ENCODE results near the gene MCM6.
"Not testable (repeated sequence)": the region's sequence is repeated elsewhere in the genome, so short reads cannot be mapped to it uniquely, and the experiment has no call there.

Gene MCM6

DNA sequence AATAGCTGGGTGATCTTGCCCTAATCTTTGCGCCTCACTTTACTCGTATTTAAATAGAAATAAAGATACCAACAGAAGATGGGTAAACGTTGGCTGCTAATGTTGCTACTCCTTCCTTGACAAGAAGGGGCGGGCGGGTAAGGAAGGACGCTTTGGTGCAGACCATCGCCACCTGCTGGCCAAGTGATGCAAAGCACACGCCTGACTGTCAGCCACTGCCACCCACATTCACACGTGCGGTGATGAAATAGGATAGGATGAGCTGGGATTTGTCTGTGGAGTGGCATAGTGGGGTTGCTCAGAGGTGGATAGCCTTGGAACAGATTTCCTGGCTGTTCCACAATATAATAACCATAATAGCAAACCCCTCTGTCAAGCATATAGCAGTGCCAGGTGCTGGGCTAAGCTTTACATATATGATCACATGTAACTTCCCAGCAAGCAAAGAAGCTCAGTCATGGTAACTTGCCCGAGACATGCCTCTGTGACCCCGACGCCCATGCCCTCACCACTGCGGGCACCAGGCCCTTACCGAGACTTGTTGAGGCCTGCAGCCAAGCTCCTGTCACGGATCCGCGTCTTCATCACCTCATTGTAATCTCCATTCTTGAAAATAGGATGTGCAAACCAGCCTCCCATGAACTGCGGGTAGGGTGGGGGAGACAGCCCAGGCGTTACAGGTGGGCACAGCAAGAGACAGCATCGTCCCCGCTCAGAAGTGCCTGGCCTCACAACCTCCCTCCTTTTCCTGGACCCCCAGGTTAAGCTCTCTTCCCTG lies 78.6 kb downstream of the MCM6 start:
- no peaks in the 10 kb centered on the region for H3K27me3 Mint-ChIP-seq
- no peak overlapping the region for H3K27ac Mint-ChIP-seq
- DNase-seq (ENCODE audit: low spot score in 2 of 2) (peak; percentile 63 to 74), ATAC-seq (ENCODE audit: low read depth) (peak; percentile 78)
- H3K9me3 Mint-ChIP-seq = no peaks in the 10 kb centered on the region
- peaks cover 10% of the 10 kb centered on the region for H3K4me1 Mint-ChIP-seq
- H3K36me3 Mint-ChIP-seq = peaks cover 1% of the 10 kb centered on the region
- H3K4me3 Mint-ChIP-seq = no peak overlapping the region

DNA sequence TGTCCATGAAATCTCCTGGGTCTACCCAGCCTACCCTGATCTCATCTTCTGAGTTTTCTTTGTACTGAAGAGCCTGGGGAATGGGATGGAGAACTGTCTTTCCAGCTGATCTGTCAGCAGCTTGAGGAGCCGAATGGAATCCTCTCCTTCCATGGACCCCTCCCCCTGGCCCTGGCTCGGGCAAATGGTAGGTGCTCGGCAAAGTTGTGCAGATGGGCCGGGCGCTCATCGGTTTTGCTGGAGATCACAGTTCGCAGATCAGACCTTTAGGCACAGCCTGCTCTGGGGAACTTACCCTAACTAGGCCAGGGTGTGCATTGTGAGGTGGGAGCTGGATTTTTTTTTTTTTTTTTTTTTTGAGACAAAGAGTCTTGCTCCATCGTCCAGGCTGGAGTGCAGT lies 79.6 kb downstream of the MCM6 start:
- Mint-ChIP-seq H3K4me1 (peaks cover 10% of the 10 kb centered on the region), H3K9me3 (no peaks in the 10 kb centered on the region), H3K27ac (peak overlapping the region; percentile 22), H3K36me3 (no peaks in the 10 kb centered on the region), H3K4me3 (no peak overlapping the region), H3K27me3 (no peaks in the 10 kb centered on the region)
- ATAC-seq (ENCODE audit: low read depth) (no peak), DNase-seq (ENCODE audit: low spot score in 2 of 2) (no peak)

DNA sequence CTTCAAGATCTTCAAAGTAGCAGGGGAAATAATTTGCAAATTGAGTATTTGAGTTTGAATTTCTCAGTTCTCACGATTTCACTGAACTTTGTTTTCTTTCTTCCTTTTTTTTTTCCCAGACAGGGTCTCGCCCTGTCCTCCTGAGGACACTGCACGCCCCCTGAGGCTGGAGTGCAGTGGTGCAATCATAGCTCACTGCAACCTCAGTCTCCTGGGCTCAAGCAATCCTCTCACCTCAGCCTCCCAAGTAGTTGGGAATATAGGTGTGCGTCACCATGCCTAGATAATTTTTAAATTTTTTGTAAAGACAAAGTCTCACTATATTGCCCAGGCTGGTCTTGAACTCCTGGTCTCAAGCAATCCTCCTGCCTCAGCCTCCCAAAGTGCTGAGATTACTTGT lies 80.6 kb downstream of the MCM6 start:
- not testable (repeated sequence) for ATAC-seq (ENCODE audit: low read depth); H3K4me3 Mint-ChIP-seq; H3K27me3 Mint-ChIP-seq; H3K9me3 Mint-ChIP-seq; H3K36me3 Mint-ChIP-seq; DNase-seq (ENCODE audit: low spot score in 2 of 2)
- H3K27ac Mint-ChIP-seq = peak overlapping the region; percentile 36
- H3K4me1 Mint-ChIP-seq = peaks cover 10% of the 10 kb centered on the region

DNA sequence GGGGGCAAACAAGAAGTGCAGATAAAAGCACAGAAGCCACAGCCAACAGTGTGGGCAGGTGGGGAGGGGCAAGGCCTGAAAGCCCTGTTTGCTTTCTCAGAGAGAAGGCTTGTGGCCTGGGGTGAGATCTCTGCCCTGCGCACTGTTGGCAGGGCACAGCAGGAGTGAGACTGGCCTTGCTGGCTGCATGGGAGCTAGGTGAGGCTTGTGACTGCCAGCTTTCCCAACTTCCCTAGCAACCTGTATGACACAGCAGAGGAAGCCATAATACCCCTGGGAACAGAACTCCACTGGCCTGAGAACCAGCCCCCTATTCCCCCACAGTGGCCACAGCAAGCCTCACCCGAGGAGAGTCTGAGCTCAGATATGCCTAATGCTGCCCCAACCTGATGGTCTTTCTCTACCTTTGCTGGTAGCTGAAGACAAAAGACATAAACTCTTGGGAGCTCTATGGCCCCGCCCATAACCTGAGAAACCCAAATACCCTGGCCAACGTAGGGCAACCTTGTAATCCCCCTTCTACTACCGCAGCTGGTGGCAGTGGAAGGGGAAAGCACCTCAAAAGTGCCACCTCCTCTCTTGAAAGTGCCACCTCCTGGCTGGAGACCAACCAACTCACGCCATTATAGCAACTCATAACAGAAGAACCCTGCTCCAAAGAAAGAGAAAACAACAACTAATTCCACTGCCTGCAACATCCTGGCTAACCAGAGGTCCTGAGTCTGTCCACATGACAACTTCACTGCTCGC lies 83.7 kb downstream of the MCM6 start:
- Mint-ChIP-seq H3K36me3 (no peaks in the 10 kb centered on the region), H3K4me3 (no peak overlapping the region), H3K27ac (no peak overlapping the region), H3K9me3 (no peaks in the 10 kb centered on the region), H3K27me3 (no peaks in the 10 kb centered on the region), H3K4me1 (peaks cover 10% of the 10 kb centered on the region)
- peak; percentile 64 for ATAC-seq (ENCODE audit: low read depth)
- peak in 1 of 2 donors; percentile 5 for DNase-seq (ENCODE audit: low spot score in 2 of 2)

DNA sequence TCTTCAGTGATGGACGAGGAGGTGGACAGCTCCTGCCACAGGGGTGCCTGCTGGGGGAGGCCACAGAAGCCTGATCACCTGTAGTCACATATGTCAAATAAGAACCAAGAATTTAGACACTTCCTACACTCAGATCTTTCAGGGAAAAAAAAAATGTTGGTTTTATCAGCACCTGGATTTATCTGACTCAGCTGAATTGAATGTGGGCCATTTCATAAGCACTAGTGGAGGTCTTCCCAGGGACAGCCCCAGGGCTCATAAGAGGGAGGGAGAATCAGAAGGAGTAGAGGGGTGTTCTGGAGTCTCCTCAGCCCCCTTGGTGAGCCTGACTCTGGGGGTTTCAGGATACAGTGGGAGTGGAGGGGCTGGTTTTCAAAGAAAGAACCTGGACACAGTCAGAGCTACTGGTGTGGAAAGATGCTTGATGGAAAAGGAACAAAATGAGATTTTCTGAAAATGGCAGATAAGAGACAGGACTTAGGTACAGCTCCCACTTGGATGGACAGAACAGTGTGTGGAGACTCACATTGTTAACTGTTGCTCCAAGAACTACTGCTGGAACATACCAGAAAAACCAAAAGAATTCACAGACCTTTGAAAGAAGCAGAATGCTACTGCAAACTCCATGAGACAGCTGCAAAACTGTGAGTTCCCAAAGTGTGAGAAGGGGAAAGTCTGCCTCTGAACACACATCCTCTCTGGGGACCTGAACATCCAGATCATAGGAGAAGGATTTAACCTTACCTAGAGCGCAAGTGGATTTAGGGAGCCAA lies 84.6 kb downstream of the MCM6 start:
- DNase-seq (ENCODE audit: low spot score in 2 of 2) (no peak), ATAC-seq (ENCODE audit: low read depth) (no peak)
- Mint-ChIP-seq H3K9me3 (no peaks in the 10 kb centered on the region), H3K27ac (peak overlapping the region; percentile 9), H3K4me1 (peaks cover 8% of the 10 kb centered on the region), H3K4me3 (no peak overlapping the region), H3K36me3 (peaks cover 6% of the 10 kb centered on the region), H3K27me3 (no peaks in the 10 kb centered on the region)

DNA sequence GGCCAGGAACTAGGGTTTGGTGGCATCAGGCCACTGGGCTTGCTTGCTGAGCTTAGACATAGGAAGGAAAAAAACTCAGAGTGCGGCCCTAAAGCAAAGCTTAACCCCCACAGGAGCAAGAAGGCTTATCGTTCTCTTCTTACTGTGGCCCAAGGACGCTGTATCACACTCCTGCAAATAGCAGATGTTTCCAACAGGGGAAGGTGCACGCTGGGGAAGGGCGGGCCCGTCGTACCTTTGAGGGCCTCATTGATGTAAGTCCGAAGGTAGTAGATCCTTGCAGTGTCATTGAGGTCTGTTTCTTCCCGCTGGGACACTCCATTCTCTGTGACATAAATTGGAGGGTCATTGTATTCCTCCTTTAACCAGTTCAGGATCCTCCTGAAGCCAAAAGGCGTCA lies 85.8 kb downstream of the MCM6 start:
- DNase-seq (ENCODE audit: low spot score in 2 of 2) (no peak), ATAC-seq (ENCODE audit: low read depth) (no peak)
- peaks cover 14% of the 10 kb centered on the region for H3K36me3 Mint-ChIP-seq
- H3K4me1 Mint-ChIP-seq = peaks cover 6% of the 10 kb centered on the region
- H3K27me3 Mint-ChIP-seq = no peaks in the 10 kb centered on the region
- H3K9me3 Mint-ChIP-seq = peaks cover 1% of the 10 kb centered on the region
- no peak overlapping the region for H3K4me3 Mint-ChIP-seq
- no peak overlapping the region for H3K27ac Mint-ChIP-seq
